ENCODE data around the gene PABPC1L.

PABPC1L gene

GRCh38 chr20:44988631-44989171 lies 78.8 kb downstream of the PABPC1L start:
- intact Hi-C loops (cut with DNase I), result no loop called here
- no peak for DNase-seq
